Esophagus squamous epithelium (tissue), 4 donors: ENCODE results near the gene INSR.

Experiments
- CTCF ChIP-seq, 6 experiments: fragments of 450-650 bp in 4 of 6; fragments of 200-600 bp in 2 of 6; sonication (generic) in 2 of 6; IDR thresholded peaks; one replicate each; pipeline ENCODE4 v1.5.1; 2016 to 2019; ENCODE audit warnings: antibody characterized with exemption in 6 of 6, mild to moderate bottlenecking in 4 of 6, moderate library complexity in 4 of 6
- POLR2A ChIP-seq, 4 donors: fragments of 450-650 bp; IDR thresholded peaks; one replicate each; pipeline ENCODE4 v1.6.1; 2017; ENCODE audit warnings: antibody characterized with exemption in 4 of 4, mild to moderate bottlenecking in 4 of 4, moderate library complexity in 3 of 4

GRCh38 chr19:7202888-7203287, 91.3 kb downstream of the INSR start:
- TF ChIP-seq CTCF (IDR thresholded peaks at IDR 0.05) (no peak), POLR2A (IDR thresholded peaks at IDR 0.05) (no peak)
